SU-DHL-6 (cell line): ENCODE results near the gene NEU3.

Experiments used
- CTCF ChIP-seq: fragments of 200-600 bp; sonication (generic); IDR thresholded peaks from one replicate; pipeline ENCODE4 v1.5.1; 2017; ENCODE audit warnings: antibody characterized with exemption, mild to moderate bottlenecking, low read length, moderate library complexity; ENCODE audit not compliant: insufficient read depth, poor library complexity, severe bottlenecking
- EZH2phosphoT487 ChIP-seq: fragments of 200-600 bp; sonication (generic), shearing (Covaris generic); conservative IDR thresholded peaks from 2 replicates; pipeline ENCODE4 v1.6.1; 2018; ENCODE audit warnings: mild to moderate bottlenecking, antibody characterized with exemption, low read length, moderate library complexity, mixed read lengths

- no peak for TF ChIP-seq EZH2phosphoT487
- no peak for TF ChIP-seq CTCF
These were observed 35.3 kb downstream of the NEU3 start for GRCh38 chr11:75024068-75024449.
